Nephron (organoid): Measurements from ENCODE around the gene LCOR.

Experiments used
- H3K27ac Mint-ChIP-seq, 3 experiments: 2 replicates each; pipeline ENCODE4 v1.8.0; 2020; ENCODE audit warnings: mixed read lengths in 3 of 3, mild to moderate bottlenecking in 2 of 3, moderate library complexity in 1 of 3
- H3K27me3 Mint-ChIP-seq: 2 replicates; pipeline ENCODE4 v1.8.0; 2021; ENCODE audit warnings: low read depth, mild to moderate bottlenecking, moderate library complexity, mixed read lengths
- H3K36me3 Mint-ChIP-seq: 2 replicates; pipeline ENCODE4 v1.8.0; 2020; ENCODE audit warnings: low read depth, mixed read lengths
- H3K4me1 Mint-ChIP-seq: 2 replicates; pipeline ENCODE4 v1.8.0; 2020; ENCODE audit warnings: mixed read lengths
- H3K4me3 Mint-ChIP-seq, 3 experiments: 2 replicates each; pipeline ENCODE4 v1.8.0; 2020; ENCODE audit warnings: mild to moderate bottlenecking in 3 of 3, mixed read lengths in 3 of 3, moderate library complexity in 2 of 3
- H3K9me3 Mint-ChIP-seq: 2 replicates; pipeline ENCODE4 v1.8.0; 2020; ENCODE audit warnings: mixed read lengths
- TF ChIP-seq, protein P1 (sequence below), 3 experiments: fragments of 200-600 bp; sonication (generic); IDR thresholded peaks; one replicate each; pipeline ENCODE4 v1.5.0; 2021; ENCODE audit warnings: antibody characterized with exemption in 3 of 3; ENCODE audit not compliant: unreplicated experiment in 3 of 3

The LCOR gene

GRCh38 chr10:97013568-97013967 is 181.5 kb downstream of the LCOR start:
- Mint-ChIP-seq H3K9me3 (peaks cover 8% of the 10 kb centered on the region), H3K27me3 (peaks cover 3% of the 10 kb centered on the region), H3K27ac (no peak overlapping the region), H3K4me1 (no peaks in the 10 kb centered on the region), H3K36me3 (peaks cover 6% of the 10 kb centered on the region), H3K4me3 (no peak overlapping the region)
- TF ChIP-seq, protein P1, sequence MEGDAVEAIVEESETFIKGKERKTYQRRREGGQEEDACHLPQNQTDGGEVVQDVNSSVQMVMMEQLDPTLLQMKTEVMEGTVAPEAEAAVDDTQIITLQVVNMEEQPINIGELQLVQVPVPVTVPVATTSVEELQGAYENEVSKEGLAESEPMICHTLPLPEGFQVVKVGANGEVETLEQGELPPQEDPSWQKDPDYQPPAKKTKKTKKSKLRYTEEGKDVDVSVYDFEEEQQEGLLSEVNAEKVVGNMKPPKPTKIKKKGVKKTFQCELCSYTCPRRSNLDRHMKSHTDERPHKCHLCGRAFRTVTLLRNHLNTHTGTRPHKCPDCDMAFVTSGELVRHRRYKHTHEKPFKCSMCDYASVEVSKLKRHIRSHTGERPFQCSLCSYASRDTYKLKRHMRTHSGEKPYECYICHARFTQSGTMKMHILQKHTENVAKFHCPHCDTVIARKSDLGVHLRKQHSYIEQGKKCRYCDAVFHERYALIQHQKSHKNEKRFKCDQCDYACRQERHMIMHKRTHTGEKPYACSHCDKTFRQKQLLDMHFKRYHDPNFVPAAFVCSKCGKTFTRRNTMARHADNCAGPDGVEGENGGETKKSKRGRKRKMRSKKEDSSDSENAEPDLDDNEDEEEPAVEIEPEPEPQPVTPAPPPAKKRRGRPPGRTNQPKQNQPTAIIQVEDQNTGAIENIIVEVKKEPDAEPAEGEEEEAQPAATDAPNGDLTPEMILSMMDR (IDR thresholded peaks at IDR 0.05; ENCODE audit: unreplicated experiment in 3 of 3), result no peak

DNA sequence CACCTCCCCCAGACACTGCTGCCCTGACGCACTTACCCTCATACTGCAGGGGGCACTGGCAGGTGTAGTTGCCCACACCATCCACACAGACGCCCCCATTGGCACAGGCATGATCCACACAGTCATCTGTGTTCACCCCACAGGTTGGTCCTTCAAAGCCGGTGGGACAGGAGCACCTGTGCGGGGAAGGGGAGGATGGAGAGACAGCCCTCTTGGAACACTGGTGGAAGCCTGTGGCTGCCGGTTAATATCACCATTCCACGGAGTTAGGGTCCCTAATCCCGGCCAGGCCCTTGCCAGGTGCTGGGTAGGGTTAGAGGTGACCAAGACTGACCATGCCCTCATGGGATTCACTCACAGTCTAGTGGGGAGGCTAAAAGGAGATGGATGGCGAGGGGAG is 181.9 kb downstream of the LCOR start:
- peaks cover 3% of the 10 kb centered on the region for H3K27me3 Mint-ChIP-seq

GRCh38 chr10:97015240-97015639 is 183.1 kb downstream of the LCOR start:
- H3K27me3 Mint-ChIP-seq, result peaks cover 3% of the 10 kb centered on the region
- TF ChIP-seq, protein P1 (IDR thresholded peaks at IDR 0.05; ENCODE audit: unreplicated experiment in 3 of 3), result no peak
- H3K27ac Mint-ChIP-seq, result no peak overlapping the region
- H3K36me3 Mint-ChIP-seq, result peaks cover 2% of the 10 kb centered on the region
- H3K4me3 Mint-ChIP-seq, result no peak overlapping the region
- H3K9me3 Mint-ChIP-seq, result peaks cover 5% of the 10 kb centered on the region
- H3K4me1 Mint-ChIP-seq, result peaks cover 2% of the 10 kb centered on the region

More for the DNA sequence above, 181.9 kb downstream of the LCOR start:
- no peaks in the 10 kb centered on the region for H3K4me1 Mint-ChIP-seq
- no peak overlapping the region for H3K27ac Mint-ChIP-seq
- H3K9me3 Mint-ChIP-seq, result peaks cover 8% of the 10 kb centered on the region
- peaks cover 6% of the 10 kb centered on the region for H3K36me3 Mint-ChIP-seq
- H3K4me3 Mint-ChIP-seq, result no peak overlapping the region
- TF ChIP-seq, protein P1 (IDR thresholded peaks at IDR 0.05; ENCODE audit: unreplicated experiment in 3 of 3), result no peak

DNA sequence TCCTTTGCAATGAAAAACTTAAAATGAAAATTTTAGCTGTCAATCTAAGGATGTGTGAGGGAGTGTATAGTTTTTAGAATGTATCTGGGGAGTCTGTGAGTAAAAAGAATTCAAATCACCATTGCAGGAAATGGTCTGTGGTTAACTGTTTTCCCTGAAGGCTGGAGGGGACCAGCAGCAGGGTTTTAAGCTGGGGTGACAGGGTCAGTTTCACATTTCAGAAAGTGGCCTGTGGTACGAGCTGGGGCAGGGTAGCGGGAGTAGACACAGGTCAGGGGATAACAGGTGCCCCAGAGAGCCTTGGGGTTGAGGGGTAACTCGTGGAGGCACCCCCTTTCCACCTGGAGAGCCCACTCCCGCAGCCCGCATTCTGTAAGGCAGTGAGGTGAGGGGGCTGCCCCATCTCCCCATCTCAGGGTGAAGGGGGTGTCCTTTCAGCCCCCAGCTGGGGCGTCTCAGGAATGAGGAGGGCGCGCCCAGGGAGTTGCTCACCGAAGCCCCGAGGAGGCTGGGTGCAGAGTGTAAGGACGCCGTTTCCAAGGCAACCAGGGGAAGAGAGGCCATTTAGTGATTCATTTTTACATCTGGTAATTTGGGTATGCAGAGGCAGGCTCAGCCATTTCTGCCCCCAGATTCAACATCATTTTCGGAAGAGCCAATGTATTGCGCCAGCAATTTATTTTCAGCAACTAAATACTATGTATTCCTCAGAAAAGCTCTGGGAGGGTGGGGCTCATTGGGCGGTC is 184.8 kb downstream of the LCOR start:
- Mint-ChIP-seq H3K4me1 (peaks cover 10% of the 10 kb centered on the region), H3K27ac (no peak overlapping the region), H3K4me3 (no peak overlapping the region), H3K9me3 (peaks cover 2% of the 10 kb centered on the region), H3K27me3 (peaks cover 11% of the 10 kb centered on the region), H3K36me3 (no peaks in the 10 kb centered on the region)
- TF ChIP-seq, protein P1 (IDR thresholded peaks at IDR 0.05; ENCODE audit: unreplicated experiment in 3 of 3), result no peak

DNA sequence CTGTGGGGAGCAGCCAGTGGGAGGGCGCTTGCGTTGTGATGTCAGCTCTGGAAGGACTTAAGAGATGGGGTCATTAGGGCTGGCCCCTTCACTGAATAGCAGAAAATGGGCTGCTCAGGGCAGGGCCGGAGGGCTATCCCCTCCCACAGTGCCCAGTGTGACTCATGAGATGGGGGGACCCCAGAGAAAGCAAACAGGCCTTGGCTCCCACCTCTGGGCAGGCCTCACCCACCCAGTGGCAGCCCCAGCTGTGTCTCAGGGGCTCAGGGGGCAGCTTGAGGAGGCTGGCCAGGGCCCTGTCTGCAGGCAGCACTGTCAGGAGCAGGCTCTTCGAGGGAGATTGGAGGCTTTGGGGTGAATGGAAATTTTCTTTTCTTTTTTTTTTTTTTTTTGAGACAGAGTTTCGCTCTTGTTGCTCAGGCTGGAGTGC is 185.4 kb downstream of the LCOR start:
- H3K27ac Mint-ChIP-seq, result no peak overlapping the region
- TF ChIP-seq, protein P1 (IDR thresholded peaks at IDR 0.05; ENCODE audit: unreplicated experiment in 3 of 3), result no peak
- no peaks in the 10 kb centered on the region for H3K36me3 Mint-ChIP-seq
- no peak overlapping the region for H3K4me3 Mint-ChIP-seq
- peaks cover 10% of the 10 kb centered on the region for H3K4me1 Mint-ChIP-seq
- no peaks in the 10 kb centered on the region for H3K9me3 Mint-ChIP-seq
- H3K27me3 Mint-ChIP-seq, result peaks cover 14% of the 10 kb centered on the region
